Activated B cell treated with CpG ODN at 0.5 μM for 24 hours (primary cell): ENCODE results near the gene ALG12. TPM values are rescaled to one million over a fixed set of nuclear protein-coding genes. Genes with fewer than 3 reads are reported as not detected.

Experiments used
- ATAC-seq: fragments of 200-7000 bp; cut with Tn5 transposase; one replicate; pipeline ENCODE4 v1.10.0; 2021; ENCODE audit warnings: low read depth, mild to moderate bottlenecking, moderate library complexity
- CTCF ChIA-PET: fragments of 350-600 bp; sonication (Branson Sonifier 250); formaldehyde crosslinking; loops from one replicate; lab custom pipeline; 2021; ENCODE audit warnings: antibody characterized with exemption; lab: Charles Lee
- POLR2A ChIA-PET: fragments of 350-600 bp; sonication (Branson Sonifier 250); formaldehyde crosslinking; loops from one replicate; lab custom pipeline; 2021; ENCODE audit warnings: antibody characterized with exemption; lab: Charles Lee
- DNase-seq: peaks from one replicate; pipeline ENCODE4 v3.0.0; 2022
- H3K27ac Mint-ChIP-seq: one replicate; pipeline ENCODE4 v1.8.0; 2020; ENCODE audit warnings: mixed read lengths
- H3K27me3 Mint-ChIP-seq: one replicate; pipeline ENCODE4 v1.8.0; 2021; ENCODE audit warnings: mixed read lengths
- H3K36me3 Mint-ChIP-seq: one replicate; pipeline ENCODE4 v1.8.0; 2021; ENCODE audit warnings: low read depth, mixed read lengths
- H3K4me1 Mint-ChIP-seq: one replicate; pipeline ENCODE4 v1.8.0; 2021; ENCODE audit warnings: mixed read lengths
- H3K4me3 Mint-ChIP-seq: one replicate; pipeline ENCODE4 v1.8.0; 2020; ENCODE audit warnings: mild to moderate bottlenecking, mixed read lengths
- H3K9me3 Mint-ChIP-seq: one replicate; pipeline ENCODE4 v1.8.0; 2020; ENCODE audit warnings: mixed read lengths
- intact Hi-C: fragments of 100-400 bp; cut with micrococcal nuclease; formaldehyde crosslinking; loops from one replicate; pipeline ENCODE4 v1.15.1; 2024
- total RNA-seq: library from RNA; stranded (reverse); gene quantifications from 2 replicates; pipeline ENCODE4 v1.2.3, GENCODE V29; 2022
- TF ChIP-seq, protein P1 (sequence below): fragments of 200-600 bp; IDR thresholded peaks from one replicate; pipeline ENCODE4 v1.8.0; 2022; ENCODE audit warnings: antibody characterized with exemption, mild to moderate bottlenecking

ALG12 gene
- total RNA-seq, 1 donor from 2014 or later: 18.2 TPM

GRCh38 chr22:49959782-49960158 is 41.5 kb upstream of the ALG12 start:
- intact Hi-C loops: loop anchor here (1.0 to 10.0 kb wide), 6 partner anchors 17 to 585 kb away; partner anchors contain the start of genes KLHDC7B and ZBED4
- H3K27me3 Mint-ChIP-seq: no peaks in the 10 kb centered on the region
- ATAC-seq (peak; percentile 1), DNase-seq (no peak)
- peaks cover 28% of the 10 kb centered on the region for H3K36me3 Mint-ChIP-seq
- CTCF ChIA-PET: interaction anchor here (1.0 to 4.6 kb wide), 2 partner anchors 29 kb away, joined by 4 to 36 read pairs; no protein-coding TSS in a partner anchor
- no peaks in the 10 kb centered on the region for H3K9me3 Mint-ChIP-seq
- H3K27ac Mint-ChIP-seq: peak overlapping the region; percentile 77
- TF ChIP-seq, protein P1, sequence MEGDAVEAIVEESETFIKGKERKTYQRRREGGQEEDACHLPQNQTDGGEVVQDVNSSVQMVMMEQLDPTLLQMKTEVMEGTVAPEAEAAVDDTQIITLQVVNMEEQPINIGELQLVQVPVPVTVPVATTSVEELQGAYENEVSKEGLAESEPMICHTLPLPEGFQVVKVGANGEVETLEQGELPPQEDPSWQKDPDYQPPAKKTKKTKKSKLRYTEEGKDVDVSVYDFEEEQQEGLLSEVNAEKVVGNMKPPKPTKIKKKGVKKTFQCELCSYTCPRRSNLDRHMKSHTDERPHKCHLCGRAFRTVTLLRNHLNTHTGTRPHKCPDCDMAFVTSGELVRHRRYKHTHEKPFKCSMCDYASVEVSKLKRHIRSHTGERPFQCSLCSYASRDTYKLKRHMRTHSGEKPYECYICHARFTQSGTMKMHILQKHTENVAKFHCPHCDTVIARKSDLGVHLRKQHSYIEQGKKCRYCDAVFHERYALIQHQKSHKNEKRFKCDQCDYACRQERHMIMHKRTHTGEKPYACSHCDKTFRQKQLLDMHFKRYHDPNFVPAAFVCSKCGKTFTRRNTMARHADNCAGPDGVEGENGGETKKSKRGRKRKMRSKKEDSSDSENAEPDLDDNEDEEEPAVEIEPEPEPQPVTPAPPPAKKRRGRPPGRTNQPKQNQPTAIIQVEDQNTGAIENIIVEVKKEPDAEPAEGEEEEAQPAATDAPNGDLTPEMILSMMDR: no peak
- H3K4me1 Mint-ChIP-seq: peaks cover 33% of the 10 kb centered on the region
- POLR2A ChIA-PET: interaction anchor here (0.6 to 18.9 kb wide), 12 partner anchors 9 to 577 kb away, joined by 4 to 828 read pairs (median 8); no protein-coding TSS in a partner anchor
- peak overlapping the region; percentile 79 for H3K4me3 Mint-ChIP-seq

DNA sequence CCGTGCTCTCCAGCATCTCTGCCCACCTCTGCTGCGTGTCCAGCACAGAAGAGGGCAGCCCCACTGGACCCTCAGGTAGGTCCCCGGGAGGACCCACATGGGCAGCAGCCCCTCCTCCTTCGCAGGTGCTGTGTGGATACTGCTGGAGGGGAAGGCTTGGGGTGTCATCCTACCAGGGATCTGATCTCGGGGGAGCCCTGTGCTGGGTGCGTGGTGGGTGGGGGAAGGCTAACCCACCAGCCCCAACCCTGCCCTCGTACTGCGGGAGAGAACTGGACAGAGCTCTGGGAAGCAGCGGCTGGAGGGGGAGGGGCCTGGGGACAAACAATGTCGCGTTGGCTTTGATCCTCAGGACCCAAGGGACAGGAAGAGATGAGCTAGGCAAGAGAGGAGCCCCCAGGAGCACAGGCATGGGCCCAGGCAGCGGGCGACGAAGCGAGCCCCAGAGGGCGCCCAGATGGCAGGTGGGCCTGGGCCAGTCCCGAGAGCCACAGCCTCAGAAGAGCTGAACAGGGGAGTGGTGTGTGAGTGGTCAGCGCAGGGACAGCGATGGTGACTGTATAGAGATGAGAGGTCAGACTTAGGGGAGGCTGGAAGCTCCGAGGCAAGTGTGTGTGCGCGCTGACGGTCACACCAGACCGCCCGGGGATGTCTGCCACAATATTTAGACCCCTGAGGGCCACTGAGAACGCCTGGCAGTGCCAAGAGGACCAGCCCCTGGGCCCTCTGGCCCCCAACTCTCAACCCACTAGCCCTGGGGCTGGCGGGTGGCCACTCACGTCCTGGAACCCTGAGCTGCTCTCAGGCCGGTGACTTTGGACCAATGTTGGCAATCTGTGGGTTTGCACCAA is 40.9 kb upstream of the ALG12 start:
- peak overlapping the region; percentile 79 for H3K4me3 Mint-ChIP-seq
- ATAC-seq (no peak), DNase-seq (no peak)
- peaks cover 28% of the 10 kb centered on the region for H3K4me1 Mint-ChIP-seq
- TF ChIP-seq, protein P1: no peak
- peaks cover 22% of the 10 kb centered on the region for H3K36me3 Mint-ChIP-seq
- ChIA-PET POLR2A (interaction anchor here (0.7 to 18.9 kb wide), 11 partner anchors 8 to 812 kb away, joined by 3 to 828 read pairs (median 10); no protein-coding TSS in a partner anchor), CTCF (interaction anchor here (1.0 kb wide), 1 partner anchor 28 kb away, joined by 4 read pairs; no protein-coding TSS in a partner anchor)
- H3K9me3 Mint-ChIP-seq: no peaks in the 10 kb centered on the region
- no peaks in the 10 kb centered on the region for H3K27me3 Mint-ChIP-seq
- peak overlapping the region; percentile 77 for H3K27ac Mint-ChIP-seq
- intact Hi-C loops: no loop called here

- Mint-ChIP-seq H3K27ac (peak overlapping the region; percentile 77), H3K36me3 (peaks cover 15% of the 10 kb centered on the region), H3K4me1 (peaks cover 21% of the 10 kb centered on the region), H3K9me3 (no peaks in the 10 kb centered on the region), H3K27me3 (no peaks in the 10 kb centered on the region), H3K4me3 (peak overlapping the region; percentile 79)
- TF ChIP-seq, protein P1: no peak
- no peak for DNase-seq
- ATAC-seq: no peak
- ChIA-PET POLR2A (interaction anchor here (0.6 to 18.9 kb wide), 6 partner anchors 13 to 348 kb away, joined by 3 to 828 read pairs (median 8); no protein-coding TSS in a partner anchor), CTCF (interaction anchor here (0.7 kb wide), 1 partner anchor 72 kb away, joined by 3 read pairs; no protein-coding TSS in a partner anchor)
- intact Hi-C loops: no loop called here
Observed at GRCh38 chr22:49958366-49958921, 40.2 kb upstream of the ALG12 start.

DNA sequence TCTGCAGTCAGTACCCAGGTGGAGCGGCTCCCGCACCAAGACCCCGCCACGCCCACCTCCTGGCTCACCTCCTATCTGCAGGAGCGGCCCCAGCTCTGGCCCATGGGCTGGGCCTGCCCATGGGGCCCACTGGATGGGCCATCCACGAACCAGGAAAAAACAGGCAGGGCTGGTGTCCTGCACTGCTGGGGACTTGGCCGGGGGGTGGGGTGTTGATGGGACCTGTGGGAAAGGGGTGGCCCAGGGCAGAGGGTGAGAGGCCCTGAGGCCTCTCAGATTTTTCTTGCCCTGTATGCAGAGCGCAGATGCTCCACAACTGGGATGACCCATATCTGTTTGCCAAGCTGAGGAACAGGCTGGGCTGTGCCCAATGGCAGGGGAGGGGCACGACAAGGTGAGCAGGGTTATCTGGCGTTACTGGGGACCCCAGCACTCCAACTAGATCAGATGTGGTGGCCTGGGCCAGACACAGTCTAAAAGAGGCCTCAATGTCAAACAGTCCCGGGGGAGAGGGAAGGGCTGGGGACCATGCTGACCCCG is 39.7 kb upstream of the ALG12 start:
- H3K27ac Mint-ChIP-seq: peak overlapping the region; percentile 9
- H3K9me3 Mint-ChIP-seq: no peaks in the 10 kb centered on the region
- H3K36me3 Mint-ChIP-seq: peaks cover 10% of the 10 kb centered on the region
- TF ChIP-seq, protein P1: no peak
- intact Hi-C loops: no loop called here
- H3K27me3 Mint-ChIP-seq: no peaks in the 10 kb centered on the region
- no peak for DNase-seq
- ATAC-seq: no peak
- ChIA-PET POLR2A (interaction anchor here (0.6 to 18.9 kb wide), 3 partner anchors 21 to 348 kb away, joined by 3 to 828 read pairs (median 3); no protein-coding TSS in a partner anchor), CTCF (interaction anchor here (0.7 kb wide), 1 partner anchor 72 kb away, joined by 3 read pairs; no protein-coding TSS in a partner anchor)
- peaks cover 15% of the 10 kb centered on the region for H3K4me1 Mint-ChIP-seq
- peak overlapping the region; percentile 19 for H3K4me3 Mint-ChIP-seq
